MM.1S (cell line): ENCODE data around the gene IRAG1.

Source experiments
- CTCF ChIP-seq: fragments of 300-600 bp; sonication (generic); IDR thresholded peaks from 2 replicates; pipeline ENCODE4 v1.5.1; 2016; ENCODE audit warnings: antibody characterized with exemption, low read length, mixed read lengths
- EZH2phosphoT487 ChIP-seq: fragments of 300-600 bp; sonication (generic); IDR thresholded peaks from 2 replicates; pipeline ENCODE4 v1.6.1; 2018; ENCODE audit warnings: antibody characterized with exemption, low read length

GRCh38 chr11:10742460-10743208, 49.1 kb upstream of the IRAG1 start:
- TF ChIP-seq CTCF: no peak
- no peak for TF ChIP-seq EZH2phosphoT487
